Transverse colon (tissue), 4 donors: ENCODE data around the gene COLEC12. TPM values are rescaled to one million over a fixed set of nuclear protein-coding genes. Genes with fewer than 3 reads are reported as not detected.

Experiments
- DNase-seq: peaks from one replicate; pipeline ENCODE4 v3.0.0-alpha.2; 2019
- H3K27ac ChIP-seq, 4 donors: fragments of 200-600 bp; sonication (generic); 2 replicates each; pipeline ENCODE4 v1.5.1; 2016 to 2018; ENCODE audit warnings: inconsistent platforms in 4 of 4
- H3K27me3 ChIP-seq: fragments of 200-600 bp; sonication (generic); 2 replicates; pipeline ENCODE4 v1.5.1; 2017; ENCODE audit warnings: inconsistent platforms
- H3K36me3 ChIP-seq, 4 donors: fragments of 200-600 bp; sonication (generic); 2 replicates each; pipeline ENCODE4 v1.5.1; 2017 to 2019; ENCODE audit warnings: inconsistent platforms in 4 of 4
- H3K4me1 ChIP-seq, 4 donors: fragments of 200-600 bp; sonication (generic); 2 replicates each; pipeline ENCODE4 v1.5.1; 2017 to 2020; ENCODE audit warnings: inconsistent platforms in 4 of 4
- H3K4me3 ChIP-seq, 4 donors: fragments of 200-600 bp; sonication (generic); 1 replicate in 1 of 4; 2 replicates in 3 of 4; pipeline versions ENCODE4 v1.5.1 to v1.6.1; 2017 to 2019; ENCODE audit warnings: inconsistent platforms in 4 of 4
- H3K9me3 ChIP-seq, 2 donors: fragments of 200-600 bp; sonication (generic); 2 replicates each; pipeline ENCODE4 v1.5.1; 2017 to 2019; ENCODE audit warnings: inconsistent platforms in 2 of 2
- EP300 ChIP-seq: sonication (generic); formaldehyde crosslinking; IDR thresholded peaks from one replicate; pipeline ENCODE4 v1.6.1; 2017; ENCODE audit warnings: antibody characterized with exemption, low read depth
- POLR2A ChIP-seq: fragments of 450-650 bp; IDR thresholded peaks from one replicate; pipeline ENCODE4 v1.6.1; 2016; ENCODE audit warnings: antibody characterized with exemption, mild to moderate bottlenecking, moderate library complexity
- POLR2AphosphoS5 ChIP-seq, 3 donors: sonication (generic); formaldehyde crosslinking; IDR thresholded peaks; one replicate each; pipeline ENCODE4 v1.6.1; 2016; ENCODE audit warnings: antibody characterized with exemption in 3 of 3
- WGBS, 2 donors: methylation state at CpG; one replicate each; pipeline ENCODE4 v1.1.5; 2018; ENCODE audit warnings: low coverage in 1 of 2; 5-methylcytosine and 5-hydroxymethylcytosine counted together
- in situ Hi-C, 4 donors: fragments of 200-750 bp; cut with MboI; loops; one replicate each; pipeline versions ENCODE4 v1.15.0 to v1.15.1; 2017; ENCODE audit warnings: low sequenced_read_pairs in 3 of 4, low pct_ligation_motif_present in 1 of 4, low pct_unique_long_range_greater_than_20kb in 1 of 4
- intact Hi-C: fragments of 100-400 bp; cut with DNase I; formaldehyde crosslinking; loops from one replicate; pipeline ENCODE4 v1.15.1; 2023; ENCODE audit warnings: low total_unique reads
- total RNA-seq, 4 donors: library from RNA; depleted of rRNA; stranded (reverse); fragments of >200 nt; gene quantifications; one replicate each; pipeline ENCODE4 v1.1.0, GENCODE V29; 2016
- TF ChIP-seq, protein P1 (sequence below), 5 experiments: fragments of 200-600 bp in 3 of 5; fragments of 450-650 bp in 2 of 5; sonication (generic) in 3 of 5; IDR thresholded peaks; 1 replicate in 2 of 5; 2 replicates in 3 of 5; pipeline ENCODE4 v1.5.1; 2016 to 2017; ENCODE audit warnings: antibody characterized with exemption in 5 of 5, inconsistent platforms in 3 of 5, mild to moderate bottlenecking in 2 of 5, moderate library complexity in 1 of 5

The COLEC12 gene
- total RNA-seq, 4 donors from 2014 or later = 1.4 to 7.8 (median 2.8) TPM

DNA sequence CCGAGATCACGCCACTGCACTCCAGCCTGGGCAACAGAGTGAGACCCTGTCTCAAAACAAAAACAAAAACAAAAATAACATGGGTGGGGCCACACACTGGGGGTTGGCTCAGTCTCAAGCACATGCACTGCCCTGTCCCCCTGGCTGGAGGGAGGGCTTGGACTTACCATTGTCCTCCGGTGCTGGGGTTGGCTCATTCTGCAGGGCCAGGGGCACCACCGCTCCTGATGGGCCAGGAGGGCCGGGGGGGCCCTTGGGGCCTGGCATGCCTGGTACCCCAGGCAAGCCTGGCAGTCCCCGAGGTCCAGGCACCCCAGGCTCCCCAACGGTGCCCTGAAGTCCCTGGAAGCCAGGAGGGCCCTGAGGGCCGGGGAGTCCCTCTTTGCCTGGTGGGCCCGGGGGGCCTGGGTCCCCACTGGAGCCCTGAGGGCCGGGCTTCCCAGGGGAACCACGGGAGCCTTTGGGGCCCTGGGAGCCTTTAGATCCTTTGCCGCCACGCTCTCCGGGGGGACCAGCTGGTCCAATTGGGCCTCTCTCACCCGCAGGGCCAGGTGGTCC is 165.8 kb downstream of the COLEC12 start:
- H3K9me3 ChIP-seq = no peaks in the 10 kb centered on the region
- intact Hi-C loops = no loop called here
- no peak overlapping the region for H3K4me3 ChIP-seq
- in situ Hi-C loops = no loop called here
- no peaks in the 10 kb centered on the region for H3K27me3 ChIP-seq
- TF ChIP-seq, protein P1, sequence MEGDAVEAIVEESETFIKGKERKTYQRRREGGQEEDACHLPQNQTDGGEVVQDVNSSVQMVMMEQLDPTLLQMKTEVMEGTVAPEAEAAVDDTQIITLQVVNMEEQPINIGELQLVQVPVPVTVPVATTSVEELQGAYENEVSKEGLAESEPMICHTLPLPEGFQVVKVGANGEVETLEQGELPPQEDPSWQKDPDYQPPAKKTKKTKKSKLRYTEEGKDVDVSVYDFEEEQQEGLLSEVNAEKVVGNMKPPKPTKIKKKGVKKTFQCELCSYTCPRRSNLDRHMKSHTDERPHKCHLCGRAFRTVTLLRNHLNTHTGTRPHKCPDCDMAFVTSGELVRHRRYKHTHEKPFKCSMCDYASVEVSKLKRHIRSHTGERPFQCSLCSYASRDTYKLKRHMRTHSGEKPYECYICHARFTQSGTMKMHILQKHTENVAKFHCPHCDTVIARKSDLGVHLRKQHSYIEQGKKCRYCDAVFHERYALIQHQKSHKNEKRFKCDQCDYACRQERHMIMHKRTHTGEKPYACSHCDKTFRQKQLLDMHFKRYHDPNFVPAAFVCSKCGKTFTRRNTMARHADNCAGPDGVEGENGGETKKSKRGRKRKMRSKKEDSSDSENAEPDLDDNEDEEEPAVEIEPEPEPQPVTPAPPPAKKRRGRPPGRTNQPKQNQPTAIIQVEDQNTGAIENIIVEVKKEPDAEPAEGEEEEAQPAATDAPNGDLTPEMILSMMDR (IDR thresholded peaks at IDR 0.05) = no peak
- TF ChIP-seq POLR2AphosphoS5 (IDR thresholded peaks at IDR 0.05) = no peak
- no peak for TF ChIP-seq POLR2A
- no peak for TF ChIP-seq EP300
- H3K36me3 ChIP-seq = no peaks in the 10 kb centered on the region
- 90 to 93% methylated on average over 3 to 13 of the region's 15 CpGs for WGBS, 2 donors
- peaks cover 0 to 24% (median 4%) of the 10 kb centered on the region in 4 donors for H3K4me1 ChIP-seq
- DNase-seq = no peak
- H3K27ac ChIP-seq = no peak overlapping the region

DNA sequence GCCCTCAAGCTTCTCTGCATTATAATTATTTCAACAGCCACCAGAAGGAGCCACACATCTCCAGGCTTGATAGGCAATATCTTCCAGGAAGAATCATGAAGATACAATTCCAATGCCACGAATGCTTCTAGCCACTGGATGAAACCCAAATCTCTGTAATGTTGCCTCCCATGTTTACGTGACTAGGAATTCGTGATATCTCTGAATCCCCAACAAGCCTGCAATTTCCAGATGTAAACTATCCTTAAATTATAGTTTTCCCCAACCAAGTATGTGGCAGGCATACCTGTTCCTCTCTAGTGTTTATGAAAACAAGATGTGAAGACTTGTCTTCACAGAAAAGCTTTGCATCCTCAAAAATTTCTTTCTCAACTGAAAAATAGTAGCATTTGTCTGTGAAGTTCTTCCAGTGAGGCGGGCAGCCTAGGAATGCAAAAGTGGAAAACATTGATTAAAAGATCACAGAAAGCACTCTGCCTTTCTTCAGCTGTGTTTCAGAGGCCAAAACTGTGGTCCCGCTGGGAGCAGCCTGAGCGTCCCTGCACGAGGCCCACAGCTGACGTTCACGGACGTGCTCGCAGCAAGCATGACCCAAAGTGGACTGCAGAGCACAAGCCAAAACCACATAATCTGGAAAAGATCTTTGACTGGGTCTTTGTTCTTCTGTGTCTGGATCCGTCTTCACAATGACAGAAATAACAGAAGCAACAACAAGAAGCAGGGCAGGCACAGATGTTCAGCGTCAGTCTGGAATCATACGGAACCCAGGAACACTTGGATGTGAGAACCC is 167.6 kb downstream of the COLEC12 start:
- H3K9me3 ChIP-seq = no peaks in the 10 kb centered on the region
- no peak for TF ChIP-seq POLR2A
- TF ChIP-seq, protein P1 (IDR thresholded peaks at IDR 0.05) = no peak
- peak in 2 of 3 donors; percentile 4 to 48 for TF ChIP-seq POLR2AphosphoS5 (IDR thresholded peaks at IDR 0.05)
- no peak for TF ChIP-seq EP300
- H3K36me3 ChIP-seq = no peaks in the 10 kb centered on the region
- no peak overlapping the region for H3K4me3 ChIP-seq
- peak; percentile 15 for DNase-seq
- peaks cover 0 to 24% (median 4%) of the 10 kb centered on the region in 4 donors for H3K4me1 ChIP-seq
- H3K27me3 ChIP-seq = no peaks in the 10 kb centered on the region
- WGBS, 2 donors = 56 to 66% methylated on average over 3 to 14 of the region's 14 CpGs
- intact Hi-C loops (no loop called here), in situ Hi-C loops (no loop called here)
- H3K27ac ChIP-seq = peak overlapping the region; percentile 31 to 56 (median 52)

- Histone ChIP-seq H3K9me3 (no peaks in the 10 kb centered on the region), H3K4me3 (no peak overlapping the region), H3K36me3 (no peaks in the 10 kb centered on the region), H3K27me3 (no peaks in the 10 kb centered on the region), H3K27ac (peak overlapping the region in 3 of 4 donors; percentile 50 to 56 (median 53)), H3K4me1 (peaks cover 0 to 24% (median 4%) of the 10 kb centered on the region in 4 donors)
- intact Hi-C loops (no loop called here), in situ Hi-C loops (no loop called here)
- 63 to 66% methylated on average over 2 to 4 of the region's 4 CpGs for WGBS, 2 donors
- no peak for TF ChIP-seq EP300
- TF ChIP-seq, protein P1 (IDR thresholded peaks at IDR 0.05) = no peak
- no peak for TF ChIP-seq POLR2A
- TF ChIP-seq POLR2AphosphoS5 (IDR thresholded peaks at IDR 0.05) = no peak
- DNase-seq = peak; percentile 19
Measured at GRCh38 chr18:332007-332406, 168.5 kb downstream of the COLEC12 start.

DNA sequence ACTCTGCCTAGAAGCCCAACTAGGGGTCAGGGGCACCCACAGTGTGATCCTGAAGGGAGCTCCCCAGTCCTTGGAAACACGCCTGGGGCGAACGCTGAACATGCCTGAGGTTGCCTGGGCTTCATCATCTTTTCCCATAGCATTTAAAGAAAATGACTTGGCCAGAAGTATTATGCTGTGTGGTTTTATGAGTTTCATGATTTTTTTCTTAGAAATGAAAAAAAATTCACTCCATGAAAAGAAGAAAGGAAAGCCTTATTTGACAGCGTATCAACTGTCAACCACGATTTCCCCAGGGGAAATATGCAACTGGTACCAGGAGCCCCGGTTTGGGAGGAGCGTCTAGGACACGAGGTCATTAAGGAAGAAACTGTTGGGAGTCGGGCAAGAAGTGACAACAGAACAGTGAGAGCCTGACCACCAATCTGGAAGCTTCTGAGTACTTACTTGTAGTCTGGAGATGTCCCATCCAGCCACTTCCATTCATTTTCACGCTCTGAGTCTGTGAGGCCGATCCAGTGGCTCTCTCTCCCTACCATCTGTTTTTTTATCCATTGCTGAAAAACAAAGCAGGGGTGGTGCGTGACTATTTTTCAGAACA is 169.2 kb downstream of the COLEC12 start:
- no peaks in the 10 kb centered on the region for H3K36me3 ChIP-seq
- no peaks in the 10 kb centered on the region for H3K9me3 ChIP-seq
- H3K27me3 ChIP-seq = no peaks in the 10 kb centered on the region
- in situ Hi-C loops = no loop called here
- 46 to 51% methylated on average over 5 to 12 of the region's 12 CpGs for WGBS, 2 donors
- H3K27ac ChIP-seq = peak overlapping the region in 3 of 4 donors; percentile 50 to 56 (median 53)
- H3K4me3 ChIP-seq = no peak overlapping the region
- H3K4me1 ChIP-seq = peaks cover 0 to 24% (median 4%) of the 10 kb centered on the region in 4 donors
- DNase-seq = no peak
- TF ChIP-seq EP300 (no peak), POLR2A (no peak), POLR2AphosphoS5 (IDR thresholded peaks at IDR 0.05) (no peak)
- TF ChIP-seq, protein P1 (IDR thresholded peaks at IDR 0.05) = no peak
- intact Hi-C loops = no loop called here
